DND-41 (cell line): ENCODE results near the gene COL23A1.

Source experiments
- ATAC-seq: fragments of 200-7000 bp; cut with Tn5 transposase; 3 replicates; pipeline ENCODE4 v1.9.1; 2021; ENCODE audit warnings: low read depth; ENCODE audit not compliant: insufficient read depth
- DNase-seq: peaks from one replicate; pipeline ENCODE4 v3.0.0-alpha.2; 2020
- H2AFZ ChIP-seq: 2 replicates; pipeline ENCODE4 v1.6.0; 2012; ENCODE audit warnings: low read depth, low read length
- H3K27ac ChIP-seq: 2 replicates; pipeline ENCODE4 v1.5.1; 2012; ENCODE audit warnings: low read length, inconsistent platforms
- H3K27me3 ChIP-seq: fragments of 200-600 bp; sonication (generic); 2 replicates; pipeline ENCODE4 v1.6.0; 2012; ENCODE audit warnings: low read length, mild to moderate bottlenecking, inconsistent platforms; ENCODE audit not compliant: insufficient read depth, poor library complexity
- H3K36me3 ChIP-seq: 2 replicates; pipeline ENCODE4 v1.5.1; 2012; ENCODE audit warnings: low read length, inconsistent platforms; ENCODE audit not compliant: insufficient read depth
- H3K4me1 ChIP-seq: 2 replicates; pipeline ENCODE4 v1.5.1; 2012; ENCODE audit warnings: mild to moderate bottlenecking, low read length; ENCODE audit not compliant: insufficient read depth
- H3K4me2 ChIP-seq: 2 replicates; pipeline ENCODE4 v1.6.0; 2012; ENCODE audit warnings: mild to moderate bottlenecking, moderate library complexity, low read length, inconsistent platforms; ENCODE audit not compliant: insufficient read depth
- H3K4me3 ChIP-seq, 2 experiments: fragments of 200-600 bp in 1 of 2; shearing (Covaris generic) in 1 of 2; 2 replicates each; pipeline ENCODE4 v1.5.1; 2012 to 2016; ENCODE audit warnings: inconsistent platforms in 2 of 2, low read length in 2 of 2, mild to moderate bottlenecking in 2 of 2, low read depth in 1 of 2, moderate library complexity in 1 of 2
- H3K79me2 ChIP-seq: 2 replicates; pipeline ENCODE4 v1.6.0; 2012; ENCODE audit warnings: low read length, inconsistent platforms; ENCODE audit not compliant: insufficient read depth
- H3K9ac ChIP-seq: 2 replicates; pipeline ENCODE4 v1.6.0; 2012; ENCODE audit warnings: low read depth, mild to moderate bottlenecking, inconsistent platforms, low read length, moderate library complexity
- H3K9me3 ChIP-seq: 2 replicates; pipeline ENCODE4 v1.5.1; 2012; ENCODE audit warnings: low read length, moderate library complexity, mild to moderate bottlenecking, inconsistent platforms; ENCODE audit not compliant: insufficient read depth, severe bottlenecking
- H4K20me1 ChIP-seq: 2 replicates; pipeline ENCODE4 v1.6.0; 2012; ENCODE audit warnings: low read length; ENCODE audit not compliant: insufficient read depth
- CTCF ChIP-seq: IDR thresholded peaks from 2 replicates; pipeline ENCODE4 v1.5.1; 2012; ENCODE audit warnings: borderline replicate concordance, low read length, moderate library complexity, mild to moderate bottlenecking; ENCODE audit not compliant: poor library complexity, severe bottlenecking; ENCODE audit errors: extremely low read depth
- EZH2 ChIP-seq: IDR thresholded peaks from 3 replicates; pipeline ENCODE4 v1.6.1; 2012; ENCODE audit warnings: borderline replicate concordance, low read depth, mild to moderate bottlenecking, moderate library complexity, low read length, inconsistent platforms; ENCODE audit not compliant: severe bottlenecking

Gene COL23A1

GRCh38 chr5:178365501-178366440 is 224.4 kb downstream of the COL23A1 start:
- Histone ChIP-seq H2AFZ (no peak overlapping the region), H3K4me1 (peaks cover 22% of the 10 kb centered on the region), H4K20me1 (no peaks in the 10 kb centered on the region), H3K9me3 (peaks cover 6% of the 10 kb centered on the region), H3K4me3 (no peak overlapping the region), H3K79me2 (no peaks in the 10 kb centered on the region), H3K27me3 (no peaks in the 10 kb centered on the region), H3K36me3 (no peaks in the 10 kb centered on the region), H3K9ac (no peak overlapping the region), H3K27ac (no peak overlapping the region), H3K4me2 (no peak overlapping the region)
- no peak for TF ChIP-seq EZH2
- TF ChIP-seq CTCF = no peak
- DNase-seq (no peak), ATAC-seq (no peak)

GRCh38 chr5:178364326-178364675 is 225.9 kb downstream of the COL23A1 start:
- Histone ChIP-seq H3K4me3 (no peak overlapping the region), H3K9me3 (no peaks in the 10 kb centered on the region), H3K4me1 (peaks cover 22% of the 10 kb centered on the region), H3K27me3 (no peaks in the 10 kb centered on the region), H3K9ac (no peak overlapping the region), H3K27ac (no peak overlapping the region), H3K36me3 (no peaks in the 10 kb centered on the region), H2AFZ (peak overlapping the region; percentile 30; the same call in 1 of the 2 replicates), H4K20me1 (no peaks in the 10 kb centered on the region), H3K79me2 (no peaks in the 10 kb centered on the region), H3K4me2 (no peak overlapping the region)
- ATAC-seq (no peak), DNase-seq (no peak)
- TF ChIP-seq CTCF (no peak), EZH2 (no peak)

- Histone ChIP-seq H3K4me2 (no peak overlapping the region), H3K9me3 (no peaks in the 10 kb centered on the region), H3K4me3 (no peak overlapping the region), H3K27me3 (no peaks in the 10 kb centered on the region), H2AFZ (peak overlapping the region; percentile 30; the same call in 1 of the 2 replicates), H4K20me1 (no peaks in the 10 kb centered on the region), H3K27ac (no peak overlapping the region), H3K4me1 (peaks cover 21% of the 10 kb centered on the region), H3K9ac (no peak overlapping the region), H3K36me3 (no peaks in the 10 kb centered on the region), H3K79me2 (no peaks in the 10 kb centered on the region)
- TF ChIP-seq EZH2 (no peak), CTCF (no peak)
- ATAC-seq (no peak), DNase-seq (peak; percentile 10)
These were observed 226.5 kb downstream of the COL23A1 start for GRCh38 chr5:178363501-178364325.
